ENCODE data around the gene CDHR3.
"Not testable (repeated sequence)": the region's sequence is repeated elsewhere in the genome, so short reads cannot be mapped to it uniquely, and the experiment has no call there.

DNA sequence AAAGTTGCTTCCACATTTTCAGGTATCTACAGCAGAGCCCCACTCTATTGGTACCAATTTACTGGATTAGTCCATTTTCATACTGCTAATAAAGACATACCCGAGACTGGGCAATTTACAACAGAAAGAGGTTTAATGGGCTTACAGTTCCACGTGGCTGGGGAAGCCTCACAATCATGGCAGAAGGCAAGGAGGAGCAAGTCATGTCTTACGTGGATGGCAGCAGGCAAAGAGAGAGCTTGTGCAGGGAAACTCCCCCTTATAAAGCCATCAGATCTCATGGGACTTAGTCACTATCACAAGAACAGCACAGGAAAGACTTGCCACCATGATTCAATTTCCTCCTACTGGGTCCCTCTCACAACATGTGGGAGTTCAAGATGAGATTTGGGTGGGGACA, 44.7 kb downstream of the CDHR3 start:
- TF ChIP-seq, protein P1, sequence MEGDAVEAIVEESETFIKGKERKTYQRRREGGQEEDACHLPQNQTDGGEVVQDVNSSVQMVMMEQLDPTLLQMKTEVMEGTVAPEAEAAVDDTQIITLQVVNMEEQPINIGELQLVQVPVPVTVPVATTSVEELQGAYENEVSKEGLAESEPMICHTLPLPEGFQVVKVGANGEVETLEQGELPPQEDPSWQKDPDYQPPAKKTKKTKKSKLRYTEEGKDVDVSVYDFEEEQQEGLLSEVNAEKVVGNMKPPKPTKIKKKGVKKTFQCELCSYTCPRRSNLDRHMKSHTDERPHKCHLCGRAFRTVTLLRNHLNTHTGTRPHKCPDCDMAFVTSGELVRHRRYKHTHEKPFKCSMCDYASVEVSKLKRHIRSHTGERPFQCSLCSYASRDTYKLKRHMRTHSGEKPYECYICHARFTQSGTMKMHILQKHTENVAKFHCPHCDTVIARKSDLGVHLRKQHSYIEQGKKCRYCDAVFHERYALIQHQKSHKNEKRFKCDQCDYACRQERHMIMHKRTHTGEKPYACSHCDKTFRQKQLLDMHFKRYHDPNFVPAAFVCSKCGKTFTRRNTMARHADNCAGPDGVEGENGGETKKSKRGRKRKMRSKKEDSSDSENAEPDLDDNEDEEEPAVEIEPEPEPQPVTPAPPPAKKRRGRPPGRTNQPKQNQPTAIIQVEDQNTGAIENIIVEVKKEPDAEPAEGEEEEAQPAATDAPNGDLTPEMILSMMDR (IDR thresholded peaks at IDR 0.05), result not testable (repeated sequence)
- not testable (repeated sequence) for TF ChIP-seq EZH2phosphoT487 (IDR thresholded peaks at IDR 0.05)

All from neural progenitor cell (in vitro differentiated cells).